Activated B cell treated with CpG ODN at 0.5 μM for 24 hours (primary cell): ENCODE data around the gene TNNI3K. TPM values are rescaled to one million over a fixed set of nuclear protein-coding genes. Genes with fewer than 3 reads are reported as not detected.

Source experiments
- ATAC-seq: fragments of 200-7000 bp; cut with Tn5 transposase; one replicate; pipeline ENCODE4 v1.10.0; 2021; ENCODE audit warnings: low read depth, mild to moderate bottlenecking, moderate library complexity
- CTCF ChIA-PET: fragments of 350-600 bp; sonication (Branson Sonifier 250); formaldehyde crosslinking; loops from one replicate; lab custom pipeline; 2021; ENCODE audit warnings: antibody characterized with exemption; lab: Charles Lee
- POLR2A ChIA-PET: fragments of 350-600 bp; sonication (Branson Sonifier 250); formaldehyde crosslinking; loops from one replicate; lab custom pipeline; 2021; ENCODE audit warnings: antibody characterized with exemption; lab: Charles Lee
- DNase-seq: peaks from one replicate; pipeline ENCODE4 v3.0.0; 2022
- H3K27ac Mint-ChIP-seq: one replicate; pipeline ENCODE4 v1.8.0; 2020; ENCODE audit warnings: mixed read lengths
- H3K27me3 Mint-ChIP-seq: one replicate; pipeline ENCODE4 v1.8.0; 2021; ENCODE audit warnings: mixed read lengths
- H3K36me3 Mint-ChIP-seq: one replicate; pipeline ENCODE4 v1.8.0; 2021; ENCODE audit warnings: low read depth, mixed read lengths
- H3K4me1 Mint-ChIP-seq: one replicate; pipeline ENCODE4 v1.8.0; 2021; ENCODE audit warnings: mixed read lengths
- H3K4me3 Mint-ChIP-seq: one replicate; pipeline ENCODE4 v1.8.0; 2020; ENCODE audit warnings: mild to moderate bottlenecking, mixed read lengths
- H3K9me3 Mint-ChIP-seq: one replicate; pipeline ENCODE4 v1.8.0; 2020; ENCODE audit warnings: mixed read lengths
- CTCF ChIP-seq: fragments of 200-600 bp; IDR thresholded peaks from one replicate; pipeline ENCODE4 v1.8.0; 2022; ENCODE audit warnings: antibody characterized with exemption, mild to moderate bottlenecking
- intact Hi-C: fragments of 100-400 bp; cut with micrococcal nuclease; formaldehyde crosslinking; loops from one replicate; pipeline ENCODE4 v1.15.1; 2024
- total RNA-seq: library from RNA; stranded (reverse); gene quantifications from 2 replicates; pipeline ENCODE4 v1.2.3, GENCODE V29; 2022

The TNNI3K gene
- total RNA-seq, 1 donor from 2014 or later: not detected

GRCh38 chr1:74415935-74416334, 180.7 kb downstream of the TNNI3K start:
- Mint-ChIP-seq H3K4me1 (no peaks in the 10 kb centered on the region), H3K9me3 (no peaks in the 10 kb centered on the region), H3K4me3 (no peak overlapping the region), H3K36me3 (no peaks in the 10 kb centered on the region), H3K27me3 (no peaks in the 10 kb centered on the region), H3K27ac (no peak overlapping the region)
- TF ChIP-seq CTCF: no peak
- POLR2A ChIA-PET: no interaction called here
- intact Hi-C loops: no loop called here
- DNase-seq (no peak), ATAC-seq (no peak)
- CTCF ChIA-PET: no interaction called here

- Mint-ChIP-seq H3K9me3 (no peaks in the 10 kb centered on the region), H3K27ac (no peak overlapping the region), H3K4me3 (no peak overlapping the region), H3K27me3 (no peaks in the 10 kb centered on the region), H3K4me1 (no peaks in the 10 kb centered on the region), H3K36me3 (no peaks in the 10 kb centered on the region)
- ChIA-PET POLR2A (no interaction called here), CTCF (no interaction called here)
- ATAC-seq (no peak), DNase-seq (no peak)
- TF ChIP-seq CTCF: no peak
- intact Hi-C loops: no loop called here
These were observed 184.4 kb downstream of the TNNI3K start for GRCh38 chr1:74419611-74420010.

GRCh38 chr1:74420467-74420866, 185.3 kb downstream of the TNNI3K start:
- Mint-ChIP-seq H3K4me1 (no peaks in the 10 kb centered on the region), H3K9me3 (no peaks in the 10 kb centered on the region), H3K4me3 (no peak overlapping the region), H3K36me3 (no peaks in the 10 kb centered on the region), H3K27ac (no peak overlapping the region), H3K27me3 (no peaks in the 10 kb centered on the region)
- CTCF ChIA-PET: no interaction called here
- ATAC-seq (no peak), DNase-seq (no peak)
- TF ChIP-seq CTCF: no peak
- POLR2A ChIA-PET: no interaction called here
- intact Hi-C loops: no loop called here

DNA sequence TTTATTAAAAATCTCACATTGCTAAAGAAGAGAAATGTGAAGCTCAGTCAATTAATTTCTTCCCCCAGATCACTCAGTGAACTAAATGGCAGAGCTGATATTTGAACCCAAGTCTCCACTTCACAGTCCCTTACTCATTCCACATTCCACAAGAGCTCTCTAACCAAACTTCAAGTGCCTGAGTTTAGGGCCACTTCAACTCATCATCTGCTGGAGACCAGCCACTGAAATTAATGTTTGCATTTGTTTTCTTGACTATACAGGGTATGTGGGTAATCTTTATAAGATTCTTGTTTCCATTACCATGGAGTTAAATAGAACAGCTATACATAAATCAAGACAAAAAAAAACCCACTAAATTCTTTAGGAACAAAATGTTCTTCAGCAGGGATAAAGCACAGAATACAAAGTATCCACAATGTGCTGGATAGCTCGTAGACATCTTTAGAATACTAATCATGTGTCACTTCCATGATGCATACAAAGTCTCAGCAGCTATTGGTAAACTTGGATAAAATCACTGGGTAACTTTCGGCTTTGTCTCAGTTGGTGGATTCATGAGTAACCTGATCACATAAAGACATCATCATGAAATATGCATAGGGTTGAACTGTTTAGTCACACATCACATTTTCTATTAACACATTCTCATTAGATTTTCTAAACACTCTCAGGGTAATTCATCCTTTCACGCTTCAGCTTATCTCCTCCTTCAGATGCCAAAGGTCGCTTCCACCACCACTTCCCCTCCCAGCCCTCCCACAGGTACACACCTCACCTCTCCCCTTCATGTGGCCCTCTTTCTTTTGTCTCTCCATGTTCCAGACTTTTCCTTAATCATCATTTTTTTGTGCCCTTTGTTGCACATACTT, 187.5 kb downstream of the TNNI3K start:
- DNase-seq (no peak), ATAC-seq (no peak)
- intact Hi-C loops: no loop called here
- CTCF ChIA-PET: no interaction called here
- Mint-ChIP-seq H3K4me3 (no peak overlapping the region), H3K9me3 (no peaks in the 10 kb centered on the region), H3K27me3 (no peaks in the 10 kb centered on the region), H3K27ac (no peak overlapping the region), H3K36me3 (no peaks in the 10 kb centered on the region), H3K4me1 (no peaks in the 10 kb centered on the region)
- POLR2A ChIA-PET: no interaction called here
- no peak for TF ChIP-seq CTCF

DNA sequence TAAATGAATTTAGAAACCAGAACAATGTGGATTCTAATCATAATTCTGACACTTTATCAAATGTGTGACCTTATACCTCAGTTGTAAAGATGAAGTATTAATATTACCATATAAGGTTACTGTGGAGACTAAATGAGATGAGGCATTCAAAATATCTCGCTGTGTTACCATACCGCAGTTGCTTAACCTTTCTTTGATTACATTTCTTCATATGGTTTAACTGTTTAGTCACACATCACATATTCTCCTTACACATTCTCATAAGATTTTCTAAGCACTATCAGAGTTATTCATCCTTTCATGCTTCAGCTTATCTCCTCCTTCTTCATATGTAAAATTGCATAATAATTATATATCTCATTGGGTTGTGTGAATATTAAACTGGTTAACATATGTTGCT, 188.3 kb downstream of the TNNI3K start:
- Mint-ChIP-seq H3K27ac (no peak overlapping the region), H3K27me3 (no peaks in the 10 kb centered on the region), H3K36me3 (no peaks in the 10 kb centered on the region), H3K4me3 (no peak overlapping the region), H3K9me3 (no peaks in the 10 kb centered on the region), H3K4me1 (no peaks in the 10 kb centered on the region)
- DNase-seq (no peak), ATAC-seq (no peak)
- ChIA-PET CTCF (no interaction called here), POLR2A (no interaction called here)
- no peak for TF ChIP-seq CTCF
- intact Hi-C loops: no loop called here
